Fibroblast of skin of abdomen (primary cell): ENCODE results near the gene EXOC2.
"Not testable (repeated sequence)": the region's sequence is repeated elsewhere in the genome, so short reads cannot be mapped to it uniquely, and the experiment has no call there.

ENCODE experiments used
- DNase-seq: peaks from one replicate; pipeline ENCODE4 v3.0.0-alpha.2; 2013

The EXOC2 gene

GRCh38 chr6:710601-711571 is 17.9 kb upstream of the EXOC2 start:
- peak; percentile 61 for DNase-seq

GRCh38 chr6:709471-710056 is 16.6 kb upstream of the EXOC2 start:
- DNase-seq = no peak

- no peak for DNase-seq
Measured at GRCh38 chr6:708237-708598, 15.3 kb upstream of the EXOC2 start.

GRCh38 chr6:707576-708236 is 14.8 kb upstream of the EXOC2 start:
- DNase-seq = peak; percentile 17

GRCh38 chr6:706819-707381 is 14.0 kb upstream of the EXOC2 start:
- DNase-seq = no peak

GRCh38 chr6:706146-706545 is 13.2 kb upstream of the EXOC2 start:
- DNase-seq = peak; percentile 56

- no peak for DNase-seq
Measured at GRCh38 chr6:705047-705446, 12.1 kb upstream of the EXOC2 start.

GRCh38 chr6:704046-704445 is 11.1 kb upstream of the EXOC2 start:
- DNase-seq = peak; percentile 50

GRCh38 chr6:703552-703951 is 10.6 kb upstream of the EXOC2 start:
- DNase-seq = peak; percentile 49

GRCh38 chr6:701700-702479 is 9.0 kb upstream of the EXOC2 start:
- DNase-seq = no peak

GRCh38 chr6:701215-701614 is 8.3 kb upstream of the EXOC2 start:
- no peak for DNase-seq

GRCh38 chr6:700490-700889 is 7.6 kb upstream of the EXOC2 start:
- no peak for DNase-seq

- DNase-seq = no peak
Measured at GRCh38 chr6:699319-699718, 6.4 kb upstream of the EXOC2 start.

GRCh38 chr6:694431-695126 is 1.6 kb upstream of the EXOC2 start:
- not testable (repeated sequence) for DNase-seq

- DNase-seq = no peak
Measured at GRCh38 chr6:693723-694009, 727 bp upstream of the EXOC2 start.

GRCh38 chr6:692356-692851 is 535 bp downstream of the EXOC2 start:
- peak; percentile 12 for DNase-seq

GRCh38 chr6:689223-689622 is 3.7 kb downstream of the EXOC2 start:
- no peak for DNase-seq

GRCh38 chr6:686497-686896 is 6.4 kb downstream of the EXOC2 start:
- DNase-seq = peak; percentile 25

GRCh38 chr6:684831-685636 is 7.9 kb downstream of the EXOC2 start:
- peak; percentile 57 for DNase-seq

- peak; percentile 97 for DNase-seq
Measured at GRCh38 chr6:683742-684440, 9.0 kb downstream of the EXOC2 start.
